ENCODE measurements around the gene GALNT10.

The GALNT10 gene

DNA sequence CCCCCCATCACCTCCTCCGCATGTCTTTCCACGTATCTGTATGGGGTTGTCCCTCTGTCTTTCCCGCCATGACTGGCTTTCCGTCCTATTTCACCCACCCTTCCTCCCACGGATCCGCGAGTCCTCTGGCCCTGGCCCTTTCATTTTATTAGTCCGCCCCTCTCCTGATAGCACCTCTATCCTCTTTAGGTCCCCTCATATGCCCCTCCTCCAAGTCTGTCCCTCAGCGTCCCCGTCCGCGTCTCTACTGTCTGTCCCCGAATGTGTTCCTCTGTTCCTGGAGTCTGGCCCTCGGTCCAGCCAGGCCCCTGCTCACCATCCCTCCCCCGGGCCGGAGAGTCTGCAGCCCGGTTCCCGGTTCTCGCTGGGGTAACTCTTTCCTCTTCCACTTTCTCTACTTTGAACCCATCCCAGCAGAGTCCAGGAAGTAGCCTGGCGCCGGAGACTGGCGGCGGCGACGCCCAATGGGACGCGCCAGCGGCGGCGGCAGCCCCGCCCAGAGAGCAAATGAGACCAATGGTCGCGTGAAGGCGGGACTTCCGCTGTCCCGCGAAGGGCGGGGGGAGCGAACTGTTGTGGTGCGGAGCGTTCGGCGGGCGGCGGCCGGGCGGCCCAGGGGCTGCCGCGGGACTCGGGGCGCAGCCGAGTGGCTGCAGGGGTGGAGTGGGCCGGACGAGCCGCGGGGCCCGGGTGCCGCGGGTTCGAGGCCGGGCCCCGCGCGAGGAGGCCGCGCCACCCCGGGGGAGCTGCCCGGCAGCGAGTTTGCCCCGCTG, 255.1 kb downstream of the GALNT10 start, which contains the start of gene SAP30L:
Gene SAP30L (plus strand): TSS at position 576 of the 773 bp plus-strand sequence. CDS start 608 bp downstream, outside the sequence.
- peak within 1 kb of the TSS; percentile 19 for H3K9ac ChIP-seq (ENCODE audit: low read depth, low read length)

DNA sequence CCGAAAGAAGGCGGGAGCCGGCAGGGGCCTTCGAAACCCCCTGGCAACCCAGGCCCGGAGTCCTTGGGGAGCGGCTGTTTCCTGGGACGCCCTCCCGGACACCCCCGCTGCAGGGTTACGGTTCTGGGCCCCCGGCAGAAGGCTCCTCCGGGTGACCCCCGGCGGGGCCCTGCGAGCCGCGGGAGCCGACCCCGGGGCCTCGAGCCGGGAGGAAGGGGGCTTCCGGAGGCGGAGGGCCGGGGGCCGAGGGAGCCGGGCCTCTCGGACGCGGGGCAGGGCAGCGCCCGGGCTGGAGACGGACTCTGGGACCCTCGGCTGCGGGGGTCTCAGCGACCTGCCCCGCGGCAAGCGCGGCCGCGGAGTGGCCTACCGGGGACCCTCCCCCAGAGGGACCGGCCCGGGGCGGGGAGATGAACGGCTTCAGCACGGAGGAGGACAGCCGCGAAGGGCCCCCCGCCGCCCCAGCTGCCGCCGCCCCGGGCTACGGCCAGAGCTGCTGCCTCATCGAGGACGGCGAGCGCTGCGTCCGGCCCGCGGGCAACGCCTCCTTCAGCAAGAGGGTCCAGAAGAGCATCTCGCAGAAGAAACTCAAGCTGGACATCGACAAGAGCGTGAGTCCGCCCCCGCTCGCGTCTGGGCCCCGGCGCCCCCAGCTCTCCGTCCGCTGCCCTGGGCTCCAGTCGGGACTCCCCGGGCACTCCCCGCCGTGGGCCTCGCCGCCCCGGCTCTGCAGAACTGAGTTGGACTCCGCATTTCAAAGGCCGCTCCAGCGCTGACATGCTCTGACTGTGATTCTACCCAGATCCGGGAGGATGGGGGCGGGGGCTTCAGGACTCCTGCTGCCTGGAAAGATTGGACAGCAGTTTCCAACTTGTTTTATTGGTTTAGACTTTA, 255.9 kb downstream of the GALNT10 start:
- no peaks in the 10 kb centered on the region for H3K9me3 ChIP-seq (ENCODE audit: control insufficient read depth, insufficient read depth, low read length)
- peak overlapping the region; percentile 86 for H3K4me3 ChIP-seq (ENCODE audit: low read depth, low read length)
- H3K27ac ChIP-seq (ENCODE audit: low read depth, low read length): no peak overlapping the region
- H3K9ac ChIP-seq (ENCODE audit: low read depth, low read length): no peak overlapping the region
- H3K36me3 ChIP-seq (ENCODE audit: control insufficient read depth, insufficient read depth, low read length): peaks cover 14% of the 10 kb centered on the region
- H3K27me3 ChIP-seq (ENCODE audit: control insufficient read depth, insufficient read depth, low read length): peaks cover 6% of the 10 kb centered on the region
- peaks cover 10% of the 10 kb centered on the region; the same call in 1 of the 2 replicates for H3K4me1 ChIP-seq (ENCODE audit: control insufficient read depth, insufficient read depth, low read length)

More for the DNA sequence above, 255.1 kb downstream of the GALNT10 start, which contains the start of gene SAP30L:
- H3K9me3 ChIP-seq (ENCODE audit: control insufficient read depth, insufficient read depth, low read length): no peaks in the 10 kb centered on the region
- H3K36me3 ChIP-seq (ENCODE audit: control insufficient read depth, insufficient read depth, low read length): peaks cover 16% of the 10 kb centered on the region
- peak within 1 kb of the TSS; percentile 86 for H3K4me3 ChIP-seq (ENCODE audit: low read depth, low read length)
- H3K27ac ChIP-seq (ENCODE audit: low read depth, low read length): peak within 1 kb of the TSS; percentile 28
- peaks cover 6% of the 10 kb centered on the region for H3K27me3 ChIP-seq (ENCODE audit: control insufficient read depth, insufficient read depth, low read length)
- peaks cover 10% of the 10 kb centered on the region; the same call in 1 of the 2 replicates for H3K4me1 ChIP-seq (ENCODE audit: control insufficient read depth, insufficient read depth, low read length)

- Histone ChIP-seq H3K27ac (ENCODE audit: low read depth, low read length) (no peak overlapping the region), H3K27me3 (ENCODE audit: control insufficient read depth, insufficient read depth, low read length) (peaks cover 6% of the 10 kb centered on the region), H3K36me3 (ENCODE audit: control insufficient read depth, insufficient read depth, low read length) (peaks cover 16% of the 10 kb centered on the region), H3K9me3 (ENCODE audit: control insufficient read depth, insufficient read depth, low read length) (no peaks in the 10 kb centered on the region), H3K4me1 (ENCODE audit: control insufficient read depth, insufficient read depth, low read length) (peaks cover 10% of the 10 kb centered on the region; the same call in 1 of the 2 replicates), H3K9ac (ENCODE audit: low read depth, low read length) (no peak overlapping the region), H3K4me3 (ENCODE audit: low read depth, low read length) (peak overlapping the region; percentile 86)
Measured at GRCh38 chr5:154447089-154447725, 256.7 kb downstream of the GALNT10 start.

DNA sequence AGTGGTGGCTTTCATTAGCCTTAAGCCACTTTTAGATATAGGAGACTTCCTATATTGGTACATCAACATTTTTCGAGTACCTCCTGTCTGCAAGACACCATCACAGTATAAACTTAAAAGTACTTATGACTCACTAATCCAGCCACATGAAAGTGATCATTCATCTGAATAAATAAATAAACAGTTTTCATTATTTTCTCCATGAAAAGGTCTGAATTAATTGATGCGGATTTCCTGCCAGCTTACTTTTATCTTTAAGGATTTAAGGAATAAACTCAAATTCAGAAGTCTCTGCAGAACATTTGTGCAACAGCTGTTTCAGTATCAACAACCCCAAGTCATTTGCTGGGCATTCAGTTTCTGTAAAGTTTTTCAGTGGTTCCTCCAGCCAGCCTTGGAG, 259.3 kb downstream of the GALNT10 start:
- H3K9ac ChIP-seq (ENCODE audit: low read depth, low read length): no peak overlapping the region
- H3K4me3 ChIP-seq (ENCODE audit: low read depth, low read length): no peak overlapping the region
- H3K9me3 ChIP-seq (ENCODE audit: control insufficient read depth, insufficient read depth, low read length): no peaks in the 10 kb centered on the region
- H3K27me3 ChIP-seq (ENCODE audit: control insufficient read depth, insufficient read depth, low read length): peaks cover 6% of the 10 kb centered on the region
- no peak overlapping the region for H3K27ac ChIP-seq (ENCODE audit: low read depth, low read length)
- H3K4me1 ChIP-seq (ENCODE audit: control insufficient read depth, insufficient read depth, low read length): peaks cover 6% of the 10 kb centered on the region; the same call in 1 of the 2 replicates
- peaks cover 36% of the 10 kb centered on the region for H3K36me3 ChIP-seq (ENCODE audit: control insufficient read depth, insufficient read depth, low read length)

DNA sequence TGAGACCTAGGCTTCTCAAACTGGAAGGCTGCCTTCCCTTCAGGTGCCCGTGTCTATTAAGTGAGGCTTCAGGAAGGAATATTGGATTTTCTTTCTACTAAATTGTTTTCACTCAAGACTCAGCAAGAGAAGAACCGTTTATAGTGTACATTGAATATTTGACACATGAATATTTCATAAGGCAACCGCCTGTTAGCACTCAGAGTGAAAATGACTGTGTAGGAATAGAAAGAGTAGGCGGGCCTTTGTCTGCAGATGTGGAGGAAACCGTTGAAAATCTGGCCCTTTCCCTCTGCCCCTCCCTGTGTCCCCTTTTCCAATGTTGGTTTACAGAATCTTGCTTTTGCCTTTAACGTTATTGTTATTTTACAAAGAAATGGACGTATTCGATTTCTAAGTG, 261.4 kb downstream of the GALNT10 start:
- Histone ChIP-seq H3K36me3 (ENCODE audit: control insufficient read depth, insufficient read depth, low read length) (peaks cover 57% of the 10 kb centered on the region), H3K9ac (ENCODE audit: low read depth, low read length) (no peak overlapping the region)

GRCh38 chr5:154455585-154455984, 265.1 kb downstream of the GALNT10 start:
- H3K4me1 ChIP-seq (ENCODE audit: control insufficient read depth, insufficient read depth, low read length): no peaks in the 10 kb centered on the region
- no peak overlapping the region for H3K27ac ChIP-seq (ENCODE audit: low read depth, low read length)
- H3K9ac ChIP-seq (ENCODE audit: low read depth, low read length): no peak overlapping the region
- H3K36me3 ChIP-seq (ENCODE audit: control insufficient read depth, insufficient read depth, low read length): peaks cover 57% of the 10 kb centered on the region
- H3K4me3 ChIP-seq (ENCODE audit: low read depth, low read length): no peak overlapping the region
- H3K9me3 ChIP-seq (ENCODE audit: control insufficient read depth, insufficient read depth, low read length): no peaks in the 10 kb centered on the region
- no peaks in the 10 kb centered on the region for H3K27me3 ChIP-seq (ENCODE audit: control insufficient read depth, insufficient read depth, low read length)

More for the DNA sequence above, 261.4 kb downstream of the GALNT10 start:
- H3K4me1 ChIP-seq (ENCODE audit: control insufficient read depth, insufficient read depth, low read length): peaks cover 6% of the 10 kb centered on the region; the same call in 1 of the 2 replicates
- H3K4me3 ChIP-seq (ENCODE audit: low read depth, low read length): no peak overlapping the region
- H3K27ac ChIP-seq (ENCODE audit: low read depth, low read length): no peak overlapping the region
- no peaks in the 10 kb centered on the region for H3K9me3 ChIP-seq (ENCODE audit: control insufficient read depth, insufficient read depth, low read length)
- H3K27me3 ChIP-seq (ENCODE audit: control insufficient read depth, insufficient read depth, low read length): peaks cover 6% of the 10 kb centered on the region

- no peak overlapping the region for H3K9ac ChIP-seq (ENCODE audit: low read depth, low read length)
- H3K27ac ChIP-seq (ENCODE audit: low read depth, low read length): no peak overlapping the region
- H3K4me3 ChIP-seq (ENCODE audit: low read depth, low read length): no peak overlapping the region
- no peaks in the 10 kb centered on the region for H3K9me3 ChIP-seq (ENCODE audit: control insufficient read depth, insufficient read depth, low read length)
- H3K36me3 ChIP-seq (ENCODE audit: control insufficient read depth, insufficient read depth, low read length): peaks cover 51% of the 10 kb centered on the region
- no peaks in the 10 kb centered on the region for H3K4me1 ChIP-seq (ENCODE audit: control insufficient read depth, insufficient read depth, low read length)
- H3K27me3 ChIP-seq (ENCODE audit: control insufficient read depth, insufficient read depth, low read length): no peaks in the 10 kb centered on the region
Measured at GRCh38 chr5:154456540-154456939, 266.0 kb downstream of the GALNT10 start.

- no peaks in the 10 kb centered on the region for H3K9me3 ChIP-seq (ENCODE audit: control insufficient read depth, insufficient read depth, low read length)
- H3K36me3 ChIP-seq (ENCODE audit: control insufficient read depth, insufficient read depth, low read length): peaks cover 29% of the 10 kb centered on the region
- no peak overlapping the region for H3K4me3 ChIP-seq (ENCODE audit: low read depth, low read length)
- no peak overlapping the region for H3K9ac ChIP-seq (ENCODE audit: low read depth, low read length)
- H3K27ac ChIP-seq (ENCODE audit: low read depth, low read length): no peak overlapping the region
- 0 out of 2 replicates have a peak, but pooled peaks cover 5% of the 10 kb centered on the region for H3K4me1 ChIP-seq (ENCODE audit: control insufficient read depth, insufficient read depth, low read length)
- no peaks in the 10 kb centered on the region for H3K27me3 ChIP-seq (ENCODE audit: control insufficient read depth, insufficient read depth, low read length)
Measured at GRCh38 chr5:154459015-154459414, 268.5 kb downstream of the GALNT10 start.

DNA sequence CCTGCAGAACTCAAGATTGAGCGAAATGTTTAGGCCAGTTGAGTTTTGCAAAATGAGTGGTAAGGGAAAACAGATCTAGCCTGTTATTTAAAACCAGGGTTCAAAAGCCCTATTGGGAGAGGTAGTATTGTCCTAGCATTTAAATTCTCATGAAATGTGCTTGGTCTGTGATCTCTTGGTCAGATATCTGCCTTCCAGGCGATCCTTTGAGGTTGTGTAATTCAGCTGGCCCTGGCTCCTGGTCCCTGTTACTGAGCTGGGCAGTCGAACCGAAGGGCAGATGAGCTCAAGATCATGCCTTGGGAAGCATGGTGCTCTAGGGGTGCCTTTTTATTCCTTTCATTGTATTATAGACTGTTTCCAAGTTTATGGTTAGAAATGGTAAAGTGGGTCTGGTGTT, 269.6 kb downstream of the GALNT10 start:
- Histone ChIP-seq H3K27me3 (ENCODE audit: control insufficient read depth, insufficient read depth, low read length) (peaks cover 3% of the 10 kb centered on the region; the same call in 1 of the 2 replicates), H3K4me3 (ENCODE audit: low read depth, low read length) (no peak overlapping the region), H3K36me3 (ENCODE audit: control insufficient read depth, insufficient read depth, low read length) (peaks cover 18% of the 10 kb centered on the region), H3K27ac (ENCODE audit: low read depth, low read length) (no peak overlapping the region), H3K9ac (ENCODE audit: low read depth, low read length) (no peak overlapping the region), H3K4me1 (ENCODE audit: control insufficient read depth, insufficient read depth, low read length) (0 out of 2 replicates have a peak, but pooled peaks cover 5% of the 10 kb centered on the region), H3K9me3 (ENCODE audit: control insufficient read depth, insufficient read depth, low read length) (no peaks in the 10 kb centered on the region)

GRCh38 chr5:154461531-154461930, 271.0 kb downstream of the GALNT10 start:
- Histone ChIP-seq H3K36me3 (ENCODE audit: control insufficient read depth, insufficient read depth, low read length) (peaks cover 4% of the 10 kb centered on the region), H3K27ac (ENCODE audit: low read depth, low read length) (no peak overlapping the region), H3K4me3 (ENCODE audit: low read depth, low read length) (no peak overlapping the region), H3K27me3 (ENCODE audit: control insufficient read depth, insufficient read depth, low read length) (peaks cover 12% of the 10 kb centered on the region), H3K4me1 (ENCODE audit: control insufficient read depth, insufficient read depth, low read length) (peaks cover 9% of the 10 kb centered on the region; the same call in 1 of the 2 replicates), H3K9me3 (ENCODE audit: control insufficient read depth, insufficient read depth, low read length) (no peaks in the 10 kb centered on the region), H3K9ac (ENCODE audit: low read depth, low read length) (no peak overlapping the region)
